Brain microvascular endothelial cell (primary cell): ENCODE results near the gene KLLN.
"Not testable (repeated sequence)": the region's sequence is repeated elsewhere in the genome, so short reads cannot be mapped to it uniquely, and the experiment has no call there.

Experiments
- DNase-seq: peaks from one replicate; pipeline ENCODE4 v3.0.0-alpha.2; 2020
- H3K27ac ChIP-seq: fragments of 250-450 bp; sonication (Bioruptor Pico); 2 replicates; pipeline ENCODE4 v1.5.1; 2020; ENCODE audit warnings: mild to moderate bottlenecking, moderate library complexity
- H3K27me3 ChIP-seq: fragments of 250-450 bp; sonication (Bioruptor Pico); replicated peaks from 2 replicates; pipeline ENCODE4 v1.5.1; 2020; ENCODE audit warnings: mild to moderate bottlenecking
- H3K36me3 ChIP-seq: fragments of 250-450 bp; sonication (Bioruptor Pico); replicated peaks from 2 replicates; pipeline ENCODE4 v1.5.1; 2020; ENCODE audit warnings: mild to moderate bottlenecking
- H3K4me3 ChIP-seq: 2 replicates; pipeline ENCODE4 v1.5.1; 2011; ENCODE audit warnings: low read depth, mild to moderate bottlenecking, control low read depth, low read length, moderate library complexity
- in situ Hi-C: cut with HindIII; loops from 2 replicates; pipeline ENCODE4 v1.10.0; 2017; ENCODE audit warnings: low sequenced_read_pairs, low pct_ligation_motif_present
- TF ChIP-seq, protein P1 (sequence below): IDR thresholded peaks from 2 replicates; pipeline ENCODE4 v1.5.1; 2011; ENCODE audit warnings: low read depth, mild to moderate bottlenecking, moderate library complexity, low read length, control low read depth, inconsistent platforms; ENCODE audit errors: missing control alignments

Gene KLLN

DNA sequence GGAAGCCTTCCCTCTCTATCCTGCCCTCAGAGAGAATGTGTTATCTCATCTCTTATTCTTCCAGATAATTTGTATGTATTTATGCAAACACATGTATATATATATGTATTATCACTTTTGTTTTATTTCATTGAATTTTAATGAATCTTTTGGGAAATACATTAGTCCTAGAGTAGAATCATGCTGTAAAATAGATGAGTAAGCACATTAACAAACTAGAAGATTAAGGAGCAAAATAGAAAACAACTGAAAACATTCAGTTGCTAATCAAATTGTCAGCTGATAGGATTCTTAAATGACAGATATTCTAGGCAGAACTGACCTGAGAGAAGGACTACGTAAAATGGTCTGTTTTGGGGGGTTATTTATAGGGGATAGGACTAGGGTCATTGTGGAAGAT, 11.2 kb downstream of the KLLN start:
- in situ Hi-C loops = loop anchor here (25.0 kb wide), 2 partner anchors 535 to 710 kb away; no protein-coding TSS in a partner anchor
- DNase-seq = no peak
- TF ChIP-seq, protein P1, sequence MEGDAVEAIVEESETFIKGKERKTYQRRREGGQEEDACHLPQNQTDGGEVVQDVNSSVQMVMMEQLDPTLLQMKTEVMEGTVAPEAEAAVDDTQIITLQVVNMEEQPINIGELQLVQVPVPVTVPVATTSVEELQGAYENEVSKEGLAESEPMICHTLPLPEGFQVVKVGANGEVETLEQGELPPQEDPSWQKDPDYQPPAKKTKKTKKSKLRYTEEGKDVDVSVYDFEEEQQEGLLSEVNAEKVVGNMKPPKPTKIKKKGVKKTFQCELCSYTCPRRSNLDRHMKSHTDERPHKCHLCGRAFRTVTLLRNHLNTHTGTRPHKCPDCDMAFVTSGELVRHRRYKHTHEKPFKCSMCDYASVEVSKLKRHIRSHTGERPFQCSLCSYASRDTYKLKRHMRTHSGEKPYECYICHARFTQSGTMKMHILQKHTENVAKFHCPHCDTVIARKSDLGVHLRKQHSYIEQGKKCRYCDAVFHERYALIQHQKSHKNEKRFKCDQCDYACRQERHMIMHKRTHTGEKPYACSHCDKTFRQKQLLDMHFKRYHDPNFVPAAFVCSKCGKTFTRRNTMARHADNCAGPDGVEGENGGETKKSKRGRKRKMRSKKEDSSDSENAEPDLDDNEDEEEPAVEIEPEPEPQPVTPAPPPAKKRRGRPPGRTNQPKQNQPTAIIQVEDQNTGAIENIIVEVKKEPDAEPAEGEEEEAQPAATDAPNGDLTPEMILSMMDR = no peak
- H3K27me3 ChIP-seq = no peaks in the 10 kb centered on the region
- no peak overlapping the region for H3K27ac ChIP-seq
- no peaks in the 10 kb centered on the region for H3K36me3 ChIP-seq
- no peak overlapping the region for H3K4me3 ChIP-seq

DNA sequence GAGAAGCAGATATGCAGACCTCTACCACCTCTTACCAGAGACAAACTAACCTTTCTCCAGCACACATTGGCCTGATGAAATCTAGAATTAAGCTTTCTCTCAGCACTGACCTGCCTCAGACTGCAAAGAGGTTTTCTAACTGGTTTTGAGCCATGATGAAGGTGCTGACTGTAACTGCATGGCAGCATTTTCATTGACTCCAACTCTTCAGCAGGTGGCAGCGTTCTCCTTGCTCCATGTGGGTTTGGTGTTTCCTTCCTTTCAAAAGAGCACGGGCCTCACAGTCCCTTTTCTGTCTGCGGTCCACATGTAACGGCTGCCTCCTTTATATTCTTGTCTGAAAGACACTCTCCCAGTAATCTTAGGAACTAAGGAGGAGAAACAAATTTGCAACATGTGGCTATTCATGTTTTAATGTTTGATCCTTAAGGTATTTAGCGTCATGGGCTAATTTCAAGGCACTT, 12.6 kb downstream of the KLLN start:
- Histone ChIP-seq H3K27me3 (no peaks in the 10 kb centered on the region), H3K4me3 (no peak overlapping the region), H3K27ac (no peak overlapping the region), H3K36me3 (no peaks in the 10 kb centered on the region)
- DNase-seq = peak; percentile 67
- TF ChIP-seq, protein P1 = peak; percentile 83
- in situ Hi-C loops = loop anchor here (25.0 kb wide), 2 partner anchors 537 to 712 kb away; no protein-coding TSS in a partner anchor

DNA sequence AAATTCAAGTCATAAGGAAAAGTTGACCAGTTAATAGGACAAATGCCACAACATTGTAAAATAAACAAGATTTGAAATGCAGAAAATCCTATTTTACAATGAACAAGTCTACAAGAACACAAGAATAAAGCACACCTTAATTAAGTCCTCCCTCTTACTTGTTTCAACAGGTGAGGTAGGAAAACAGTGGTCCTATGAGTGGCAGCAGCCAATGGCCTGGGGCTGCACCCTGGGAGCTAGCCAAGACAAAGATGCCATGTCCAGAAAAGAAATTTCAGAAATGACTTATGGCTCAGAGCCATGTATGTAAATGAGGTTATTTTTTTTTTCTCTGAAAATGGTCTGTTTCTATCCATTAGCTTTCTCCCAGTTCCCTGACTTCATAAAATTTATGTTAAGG, 14.3 kb downstream of the KLLN start:
- Histone ChIP-seq H3K27ac (no peak overlapping the region), H3K27me3 (no peaks in the 10 kb centered on the region), H3K4me3 (no peak overlapping the region), H3K36me3 (no peaks in the 10 kb centered on the region)
- TF ChIP-seq, protein P1 = no peak
- DNase-seq = no peak
- in situ Hi-C loops = no loop called here

DNA sequence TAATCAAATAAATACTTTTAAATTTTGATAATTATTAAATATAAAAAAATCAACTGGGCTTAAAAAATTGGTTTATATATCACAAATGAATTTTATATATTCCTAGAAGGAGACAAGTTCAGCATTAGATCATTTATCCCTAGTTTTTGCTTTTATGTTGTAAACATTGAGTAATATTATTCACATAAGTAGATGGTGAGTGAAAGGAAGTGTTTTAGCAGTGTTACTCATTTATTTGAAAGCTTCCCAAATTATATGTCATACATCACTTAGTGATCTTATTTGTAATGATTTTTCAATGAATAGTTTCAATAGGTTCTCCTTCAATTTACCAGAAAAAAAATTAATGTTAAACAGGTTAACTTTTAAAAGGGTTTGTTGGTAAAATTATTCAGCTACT, 15.8 kb downstream of the KLLN start:
- TF ChIP-seq, protein P1 = no peak
- in situ Hi-C loops = no loop called here
- no peak overlapping the region for H3K4me3 ChIP-seq
- no peak for DNase-seq
- no peak overlapping the region for H3K27ac ChIP-seq
- no peaks in the 10 kb centered on the region for H3K27me3 ChIP-seq
- no peaks in the 10 kb centered on the region for H3K36me3 ChIP-seq

DNA sequence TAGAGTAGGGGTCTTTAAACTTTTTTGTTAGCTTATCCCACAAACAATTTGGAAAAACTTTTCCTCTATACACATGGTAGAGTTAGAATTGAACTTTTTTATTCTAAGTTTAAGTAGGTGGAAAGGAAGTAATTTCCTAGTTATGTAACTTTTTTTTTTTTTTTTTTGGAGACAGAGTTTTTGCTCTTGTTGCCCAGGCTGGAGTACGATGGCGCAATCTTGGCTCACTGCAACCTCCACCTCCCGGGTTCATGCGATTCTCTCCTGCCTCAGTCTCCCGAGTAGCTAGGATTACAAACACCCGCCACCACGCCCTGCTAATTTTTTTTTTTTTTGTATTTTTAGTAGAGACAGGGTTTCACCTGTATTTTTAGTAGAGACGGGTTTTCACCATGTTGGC, 16.6 kb downstream of the KLLN start:
- H3K27me3 ChIP-seq, DNase-seq, H3K36me3 ChIP-seq, H3K4me3 ChIP-seq, in situ Hi-C loops: not testable (repeated sequence)
- H3K27ac ChIP-seq = peak overlapping the region; percentile 86

DNA sequence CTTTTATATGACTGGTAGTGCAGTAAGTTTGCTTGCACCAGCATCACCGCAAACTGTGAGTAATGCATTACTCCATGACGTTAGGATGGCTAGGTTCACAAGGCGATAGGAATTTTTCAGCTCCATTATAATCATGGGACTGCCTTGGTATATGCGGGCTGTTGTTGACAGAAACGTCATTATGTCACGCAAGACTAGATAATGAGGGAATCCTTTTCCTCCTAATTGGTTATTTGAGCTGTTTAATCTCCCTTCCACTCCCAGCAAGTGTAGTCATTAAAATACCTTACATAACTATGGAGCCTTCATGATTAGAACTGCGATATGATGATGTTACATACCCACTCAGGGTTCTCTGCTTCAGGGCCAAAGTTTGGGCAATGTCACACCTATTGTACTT, 17.3 kb downstream of the KLLN start:
- Histone ChIP-seq H3K27me3 (no peaks in the 10 kb centered on the region), H3K4me3 (no peak overlapping the region), H3K36me3 (no peaks in the 10 kb centered on the region), H3K27ac (peak overlapping the region; percentile 86)
- TF ChIP-seq, protein P1 = no peak
- in situ Hi-C loops = no loop called here
- peak; percentile 94 for DNase-seq
